Measurements from ENCODE around the gene LMBR1L. TPM values are rescaled to one million over a fixed set of nuclear protein-coding genes. Genes with fewer than 3 reads are reported as not detected.

LMBR1L gene
- total and polyA plus RNA-seq, 2 of the 13 experiments (the other 11 are each of a cell fraction or from before 2014, with no cell fraction given): 12.2 to 65.9 TPM

- no TSS peak for BruUV-seq (replicated peaks)
- Histone ChIP-seq H3K27ac (ENCODE audit: extremely low read length, insufficient read depth, low read length) (no peak overlapping the region), H3K27me3 (ENCODE audit: control insufficient read depth in 1 of 2, insufficient read depth in 2 of 2, low read length in 2 of 2) (peaks cover 12 to 70% of the 10 kb centered on the region in 2 experiments; a peak in 4 of 5 replicates), H3K36me3 (replicated peaks in 1 of 2; ENCODE audit: control insufficient read depth in 1 of 2, insufficient read depth in 2 of 2, low read length in 2 of 2) (no peaks in the 10 kb centered on the region), H3K4me2 (ENCODE audit: low read depth, low read length) (peak overlapping the region; percentile 59), H2AFZ (ENCODE audit: low read length) (no peak overlapping the region), H3K79me2 (ENCODE audit: insufficient read depth, low read length) (no peaks in the 10 kb centered on the region), H3K9ac (ENCODE audit: insufficient read depth, low read depth, low read length) (no peak overlapping the region), H3K9me3 (ENCODE audit: low read length) (no peaks in the 10 kb centered on the region), H3K4me3 (replicated peaks in 1 of 3; ENCODE audit: insufficient read depth in 1 of 3, low read depth in 2 of 3, low read length in 3 of 3) (peak overlapping the region in 1 of 3 experiments; percentile 51; a peak in 1 of 6 replicates), H4K20me1 (ENCODE audit: insufficient read depth, low read length) (no peaks in the 10 kb centered on the region), H3K4me1 (ENCODE audit: insufficient read depth, low read length) (peaks cover 52% of the 10 kb centered on the region)
- ATAC-seq (peak; percentile 24), DNase-seq (ENCODE audit: low spot score) (no peak), FAIRE-seq (no peak)
- 19% methylated on average over 24 of the region's 88 CpGs for WGBS (ENCODE audit: low lambda C conversion rate)
- ChIA-PET POLR2A (no interaction called here), CTCF (ENCODE audit: low intra/inter-chr PET ratio, low total read pairs) (interaction anchor here (3.0 kb wide), 1 partner anchor 30 kb away, joined by 30 read pairs; no protein-coding TSS in a partner anchor)
- intact Hi-C loops (cut with micrococcal nuclease; ENCODE audit: unreplicated experiment): no loop called here
- in situ Hi-C loops (cut with HindIII; ENCODE audit: extremely low pct_ligation_motif_present, low pct_unique_long_range_greater_than_20kb): no loop called here
- no peak for TF ChIP-seq ZKSCAN8 (CRISPR knock-in tag; IDR thresholded peaks at IDR 0.05; ENCODE audit: borderline replicate concordance)
- peak; percentile 95 for TF ChIP-seq ZNF800 (CRISPR knock-in tag; IDR thresholded peaks at IDR 0.05)
- TF ChIP-seq ZNF441 (CRISPR knock-in tag; IDR thresholded peaks at IDR 0.05; ENCODE audit: borderline replicate concordance): no peak
- no peak for TF ChIP-seq ZNF333 (CRISPR knock-in tag; IDR thresholded peaks at IDR 0.05; ENCODE audit: borderline replicate concordance)
- TF ChIP-seq ISL2 (CRISPR knock-in tag; IDR thresholded peaks at IDR 0.05): no peak
- no peak for TF ChIP-seq TRIM24 (CRISPR knock-in tag; IDR thresholded peaks at IDR 0.05)
- no peak for TF ChIP-seq ZNF33B (CRISPR knock-in tag; IDR thresholded peaks at IDR 0.05)
- no peak for TF ChIP-seq SIN3B (IDR thresholded peaks at IDR 0.05; ENCODE audit: low read length)
- no peak for TF ChIP-seq AHDC1 (CRISPR knock-in tag; IDR thresholded peaks at IDR 0.05; ENCODE audit: borderline replicate concordance)
- TF ChIP-seq PCBP2 (optimal IDR thresholded peaks at IDR 0.05; ENCODE audit: low read depth, low read length, poor library complexity, severe bottlenecking): no peak
- peak; percentile 41 for TF ChIP-seq HNRNPLL (IDR thresholded peaks at IDR 0.05; ENCODE audit: low read depth, low read length, poor library complexity, severe bottlenecking)
- TF ChIP-seq ESRRA (CRISPR knock-in tag; IDR thresholded peaks at IDR 0.05; ENCODE audit: low read depth): no peak
- 0 out of 2 replicates have a peak, but pooled peaks have one; percentile 20 for TF ChIP-seq ZNF788 (CRISPR knock-in tag; IDR thresholded peaks at IDR 0.05; ENCODE audit: borderline replicate concordance)
- no peak for TF ChIP-seq ZNF740 (CRISPR knock-in tag; IDR thresholded peaks at IDR 0.05)
Measured at GRCh38 chr12:49089821-49090773, 20.6 kb downstream of the LMBR1L start.
